OCI-LY3 (cell line): Measurements from ENCODE around the gene SGPL1.

ENCODE experiments used
- CTCF ChIP-seq: fragments of 200-600, 300-600 bp; sonication (generic); IDR thresholded peaks from 2 replicates; pipeline ENCODE4 v1.5.1; 2014; ENCODE audit warnings: antibody characterized with exemption, low read length, low read depth
- EZH2phosphoT487 ChIP-seq: fragments of 200-600 bp; shearing (Covaris generic); IDR thresholded peaks from 2 replicates; pipeline ENCODE4 v1.6.1; 2018; ENCODE audit warnings: antibody characterized with exemption, mixed run types, low read depth

GRCh38 chr10:70786799-70787415 is 28.8 kb upstream of the SGPL1 start:
- TF ChIP-seq CTCF = no peak
- TF ChIP-seq EZH2phosphoT487 = no peak
